ENCODE measurements around the gene TMA7.
"Not testable (repeated sequence)": the region's sequence is repeated elsewhere in the genome, so short reads cannot be mapped to it uniquely, and the experiment has no call there.

DNA sequence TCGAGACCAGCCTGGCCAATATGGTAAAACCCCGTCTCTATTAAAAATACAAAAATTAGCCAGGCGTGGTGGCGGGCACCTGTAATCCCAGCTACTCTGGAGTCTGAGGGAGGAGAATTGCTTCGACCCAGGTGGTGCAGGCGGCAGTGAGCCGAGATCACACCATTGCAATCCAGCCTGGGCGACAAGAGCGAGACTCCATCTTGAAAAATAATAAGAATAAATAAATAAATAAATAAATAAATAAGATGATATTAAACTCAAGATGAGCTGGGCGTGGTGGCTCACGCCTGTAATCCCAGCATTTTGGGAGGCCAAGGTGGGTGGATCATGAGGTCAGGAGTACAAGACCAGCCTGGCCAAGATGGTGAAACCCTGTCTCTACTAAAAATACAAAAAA is 40.8 kb downstream of the TMA7 start:
- TF ChIP-seq CTCF (IDR thresholded peaks at IDR 0.05; ENCODE audit: low read depth, low read length, missing input control); YY1 (IDR thresholded peaks at IDR 0.05); GABPA (IDR thresholded peaks at IDR 0.05 in 1 of 2, conservative IDR thresholded peaks at IDR 0.05 in 1 of 2); REST (IDR thresholded peaks at IDR 0.05); MAX (IDR thresholded peaks at IDR 0.05); RXRA (IDR thresholded peaks at IDR 0.05); HNF4A (conservative IDR thresholded peaks at IDR 0.05); RAD21 (IDR thresholded peaks at IDR 0.05); TAF1 (conservative IDR thresholded peaks at IDR 0.05); FOXA1 (IDR thresholded peaks at IDR 0.05): not testable (repeated sequence)
- TF ChIP-seq, protein P1, sequence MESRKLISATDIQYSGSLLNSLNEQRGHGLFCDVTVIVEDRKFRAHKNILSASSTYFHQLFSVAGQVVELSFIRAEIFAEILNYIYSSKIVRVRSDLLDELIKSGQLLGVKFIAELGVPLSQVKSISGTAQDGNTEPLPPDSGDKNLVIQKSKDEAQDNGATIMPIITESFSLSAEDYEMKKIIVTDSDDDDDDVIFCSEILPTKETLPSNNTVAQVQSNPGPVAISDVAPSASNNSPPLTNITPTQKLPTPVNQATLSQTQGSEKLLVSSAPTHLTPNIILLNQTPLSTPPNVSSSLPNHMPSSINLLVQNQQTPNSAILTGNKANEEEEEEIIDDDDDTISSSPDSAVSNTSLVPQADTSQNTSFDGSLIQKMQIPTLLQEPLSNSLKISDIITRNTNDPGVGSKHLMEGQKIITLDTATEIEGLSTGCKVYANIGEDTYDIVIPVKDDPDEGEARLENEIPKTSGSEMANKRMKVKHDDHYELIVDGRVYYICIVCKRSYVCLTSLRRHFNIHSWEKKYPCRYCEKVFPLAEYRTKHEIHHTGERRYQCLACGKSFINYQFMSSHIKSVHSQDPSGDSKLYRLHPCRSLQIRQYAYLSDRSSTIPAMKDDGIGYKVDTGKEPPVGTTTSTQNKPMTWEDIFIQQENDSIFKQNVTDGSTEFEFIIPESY (IDR thresholded peaks at IDR 0.05): not testable (repeated sequence)

All from liver (tissue), 3 donors.